ENCODE results near the gene TAS2R10. TPM values are rescaled to one million over a fixed set of nuclear protein-coding genes. Genes with fewer than 3 reads are reported as not detected.

Gene TAS2R10
- under 1 TPM in 1 of 4 donors, not detected in 3; 0.51 TPM for total RNA-seq

DNA sequence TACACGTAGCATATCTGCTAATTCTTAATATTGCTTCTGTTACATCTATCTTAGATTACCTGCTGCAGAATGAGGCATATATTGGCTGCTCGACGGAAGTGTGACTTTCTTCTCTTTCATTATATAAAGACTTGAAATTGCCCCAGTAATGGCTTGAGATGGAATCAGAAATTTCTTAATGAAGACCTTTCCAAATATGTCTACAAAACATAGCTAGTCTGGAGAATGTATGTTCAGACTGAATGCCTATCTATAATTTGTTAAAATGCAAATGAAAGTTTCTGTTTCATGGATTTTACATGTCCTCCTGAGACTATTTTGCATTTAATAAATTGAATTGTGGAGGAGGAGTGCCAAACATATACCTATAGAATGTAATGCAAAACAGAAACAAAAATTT lies at the start of gene TAS2R10:
TAS2R10 (minus strand) TSS at position 101 of the 400 bp plus-strand sequence; CDS start at position 12, 89 bp downstream.
- H3K4me1 ChIP-seq = no peaks in the 10 kb centered on the region
- no peak within 1 kb of the TSS for H3K27ac ChIP-seq
- H3K9me3 ChIP-seq = no peaks in the 10 kb centered on the region
- intact Hi-C loops (cut with DNase I; ENCODE audit: low total_unique reads) (no loop called here), in situ Hi-C loops (cut with MboI; ENCODE audit: low sequenced_read_pairs in 4 of 4) (no loop called here)
- no peaks in the 10 kb centered on the region for H3K36me3 ChIP-seq
- ATAC-seq = no peak
- H3K4me3 ChIP-seq = no peak within 1 kb of the TSS
- TF ChIP-seq, protein P1, sequence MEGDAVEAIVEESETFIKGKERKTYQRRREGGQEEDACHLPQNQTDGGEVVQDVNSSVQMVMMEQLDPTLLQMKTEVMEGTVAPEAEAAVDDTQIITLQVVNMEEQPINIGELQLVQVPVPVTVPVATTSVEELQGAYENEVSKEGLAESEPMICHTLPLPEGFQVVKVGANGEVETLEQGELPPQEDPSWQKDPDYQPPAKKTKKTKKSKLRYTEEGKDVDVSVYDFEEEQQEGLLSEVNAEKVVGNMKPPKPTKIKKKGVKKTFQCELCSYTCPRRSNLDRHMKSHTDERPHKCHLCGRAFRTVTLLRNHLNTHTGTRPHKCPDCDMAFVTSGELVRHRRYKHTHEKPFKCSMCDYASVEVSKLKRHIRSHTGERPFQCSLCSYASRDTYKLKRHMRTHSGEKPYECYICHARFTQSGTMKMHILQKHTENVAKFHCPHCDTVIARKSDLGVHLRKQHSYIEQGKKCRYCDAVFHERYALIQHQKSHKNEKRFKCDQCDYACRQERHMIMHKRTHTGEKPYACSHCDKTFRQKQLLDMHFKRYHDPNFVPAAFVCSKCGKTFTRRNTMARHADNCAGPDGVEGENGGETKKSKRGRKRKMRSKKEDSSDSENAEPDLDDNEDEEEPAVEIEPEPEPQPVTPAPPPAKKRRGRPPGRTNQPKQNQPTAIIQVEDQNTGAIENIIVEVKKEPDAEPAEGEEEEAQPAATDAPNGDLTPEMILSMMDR (IDR thresholded peaks at IDR 0.05 in 4 of 5, conservative IDR thresholded peaks at IDR 0.05 in 1 of 5) = no peak
- no peak for TF ChIP-seq POLR2A (IDR thresholded peaks at IDR 0.05)
- H3K27me3 ChIP-seq = no peaks in the 10 kb centered on the region
- DNase-seq = no peak

DNA sequence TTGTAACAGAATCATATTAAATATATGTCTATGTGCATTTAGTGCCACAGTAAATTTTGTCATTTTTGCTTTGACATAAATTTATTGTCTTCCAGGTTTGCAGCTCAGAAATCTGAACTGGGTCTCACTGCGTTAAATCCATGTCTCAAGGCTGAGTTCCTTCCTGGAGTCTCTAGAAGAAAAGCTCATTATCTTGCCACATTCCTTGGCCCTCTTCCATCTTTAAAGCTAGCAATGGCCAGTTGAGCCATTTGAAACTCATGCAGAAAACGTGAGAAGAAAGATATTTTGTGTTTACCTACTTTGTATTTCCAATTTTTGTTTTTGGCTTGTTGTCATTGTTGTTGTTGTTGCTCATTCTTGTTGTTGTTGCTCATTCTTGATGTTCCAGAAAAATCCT lies 47.2 kb upstream of the TAS2R10 start:
- intact Hi-C loops (cut with DNase I; ENCODE audit: low total_unique reads) = no loop called here
- no peak for DNase-seq
- H3K27ac ChIP-seq = no peak overlapping the region
- H3K27me3 ChIP-seq = no peaks in the 10 kb centered on the region
- H3K9me3 ChIP-seq = no peaks in the 10 kb centered on the region
- in situ Hi-C loops (cut with MboI; ENCODE audit: low sequenced_read_pairs in 4 of 4) = no loop called here
- H3K4me1 ChIP-seq = no peaks in the 10 kb centered on the region
- H3K4me3 ChIP-seq = no peak overlapping the region
- no peak for ATAC-seq
- no peaks in the 10 kb centered on the region for H3K36me3 ChIP-seq
- TF ChIP-seq POLR2A (IDR thresholded peaks at IDR 0.05) = no peak
- TF ChIP-seq, protein P1 (IDR thresholded peaks at IDR 0.05 in 4 of 5, conservative IDR thresholded peaks at IDR 0.05 in 1 of 5) = no peak

GRCh38 chr12:10867381-10867780 lies 41.2 kb upstream of the TAS2R10 start:
- in situ Hi-C loops (cut with MboI; ENCODE audit: low sequenced_read_pairs in 4 of 4) (no loop called here), intact Hi-C loops (cut with DNase I; ENCODE audit: low total_unique reads) (no loop called here)
- Histone ChIP-seq H3K36me3 (no peaks in the 10 kb centered on the region), H3K27ac (no peak overlapping the region), H3K4me1 (no peaks in the 10 kb centered on the region), H3K9me3 (no peaks in the 10 kb centered on the region), H3K27me3 (no peaks in the 10 kb centered on the region), H3K4me3 (no peak overlapping the region)
- no peak for TF ChIP-seq POLR2A (IDR thresholded peaks at IDR 0.05)
- TF ChIP-seq, protein P1 (IDR thresholded peaks at IDR 0.05 in 4 of 5, conservative IDR thresholded peaks at IDR 0.05 in 1 of 5) = no peak
- ATAC-seq (no peak), DNase-seq (no peak)

- H3K36me3 ChIP-seq = no peaks in the 10 kb centered on the region
Observed at GRCh38 chr12:10863512-10864218, 37.5 kb upstream of the TAS2R10 start.

More at GRCh38 chr12:10863512-10864218, 37.5 kb upstream of the TAS2R10 start:
- Histone ChIP-seq H3K27me3 (no peaks in the 10 kb centered on the region), H3K4me3 (no peak overlapping the region), H3K27ac (no peak overlapping the region), H3K9me3 (no peaks in the 10 kb centered on the region), H3K4me1 (no peaks in the 10 kb centered on the region)
- no peak for ATAC-seq
- intact Hi-C loops (cut with DNase I; ENCODE audit: low total_unique reads) = no loop called here
- in situ Hi-C loops (cut with MboI; ENCODE audit: low sequenced_read_pairs in 4 of 4) = no loop called here
- no peak for DNase-seq
- TF ChIP-seq, protein P1 (IDR thresholded peaks at IDR 0.05 in 4 of 5, conservative IDR thresholded peaks at IDR 0.05 in 1 of 5) = no peak
- no peak for TF ChIP-seq POLR2A (IDR thresholded peaks at IDR 0.05)
